HL-60 (cell line): ENCODE measurements around the gene ZCCHC24.

Source experiments
- DNase-seq, 2 experiments: peaks; one replicate each; pipeline ENCODE4 v3.0.0-alpha.2; 2010 to 2020; ENCODE audit warnings: low read depth in 1 of 2, low spot score in 1 of 2
- H3K27ac ChIP-seq: fragments of 250-450 bp; sonication (Bioruptor Pico); replicated peaks from 2 replicates; pipeline ENCODE4 v1.5.1; 2020; ENCODE audit warnings: mild to moderate bottlenecking, moderate library complexity
- H3K27me3 ChIP-seq: fragments of 250-450 bp; sonication (Bioruptor Pico); 2 replicates; pipeline ENCODE4 v1.5.1; 2021; ENCODE audit warnings: mild to moderate bottlenecking, moderate library complexity; ENCODE audit not compliant: insufficient read depth, poor library complexity, severe bottlenecking
- H3K4me3 ChIP-seq: replicated peaks from 2 replicates; pipeline ENCODE4 v1.5.1; 2011; ENCODE audit warnings: mild to moderate bottlenecking, control low read depth, low read length; ENCODE audit not compliant: insufficient read depth
- CTCF ChIP-seq: IDR thresholded peaks from one replicate; pipeline ENCODE4 v1.5.1; 2011; ENCODE audit warnings: low read length, control low read depth, inconsistent platforms; ENCODE audit not compliant: insufficient read depth
- GABPA ChIP-seq: IDR thresholded peaks from 2 replicates; pipeline ENCODE4 v1.6.1; 2012; ENCODE audit warnings: low read depth
- POLR2AphosphoS5 ChIP-seq: IDR thresholded peaks from 2 replicates; pipeline ENCODE4 v1.6.1; 2012; ENCODE audit warnings: low read depth
- REST ChIP-seq: IDR thresholded peaks from 2 replicates; pipeline ENCODE4 v1.6.1; 2012; ENCODE audit warnings: low read depth; ENCODE audit not compliant: insufficient replicate concordance
- SPI1 ChIP-seq: IDR thresholded peaks from 2 replicates; pipeline ENCODE4 v1.6.1; 2012; ENCODE audit warnings: low read depth, mild to moderate bottlenecking, borderline replicate concordance

ZCCHC24 gene

DNA sequence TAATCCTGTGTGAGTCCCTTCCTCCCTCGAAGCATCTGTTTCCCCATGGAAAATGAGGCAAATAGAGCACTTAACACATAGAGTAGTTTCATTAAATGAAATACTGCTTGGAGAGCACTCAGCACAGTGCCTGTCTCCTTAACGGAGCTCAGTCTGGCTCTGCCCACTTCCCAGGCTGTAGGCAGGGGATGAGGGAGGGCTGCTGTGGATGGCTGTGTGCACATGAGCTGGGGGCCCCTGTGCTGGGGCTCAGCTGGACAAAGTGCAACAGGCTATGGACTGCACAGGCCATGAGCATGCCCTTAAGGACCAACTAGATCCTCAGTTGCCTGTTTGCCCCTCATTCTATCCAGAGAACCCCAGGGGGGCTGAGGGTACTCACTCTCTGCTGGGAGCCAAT lies 14.5 kb downstream of the ZCCHC24 start:
- DNase-seq, result no peak
- H3K4me3 ChIP-seq, result no peak overlapping the region
- H3K27ac ChIP-seq, result no peak overlapping the region
- no peaks in the 10 kb centered on the region for H3K27me3 ChIP-seq
- TF ChIP-seq CTCF (no peak), SPI1 (no peak), GABPA (no peak), REST (no peak), POLR2AphosphoS5 (no peak)

GRCh38 chr10:79430325-79430905 lies 15.0 kb downstream of the ZCCHC24 start:
- DNase-seq, result no peak
- H3K27me3 ChIP-seq, result no peaks in the 10 kb centered on the region
- no peak overlapping the region for H3K4me3 ChIP-seq
- H3K27ac ChIP-seq, result no peak overlapping the region
- no peak for TF ChIP-seq SPI1
- no peak for TF ChIP-seq POLR2AphosphoS5
- TF ChIP-seq GABPA, result no peak
- TF ChIP-seq REST, result no peak
- TF ChIP-seq CTCF, result no peak

DNA sequence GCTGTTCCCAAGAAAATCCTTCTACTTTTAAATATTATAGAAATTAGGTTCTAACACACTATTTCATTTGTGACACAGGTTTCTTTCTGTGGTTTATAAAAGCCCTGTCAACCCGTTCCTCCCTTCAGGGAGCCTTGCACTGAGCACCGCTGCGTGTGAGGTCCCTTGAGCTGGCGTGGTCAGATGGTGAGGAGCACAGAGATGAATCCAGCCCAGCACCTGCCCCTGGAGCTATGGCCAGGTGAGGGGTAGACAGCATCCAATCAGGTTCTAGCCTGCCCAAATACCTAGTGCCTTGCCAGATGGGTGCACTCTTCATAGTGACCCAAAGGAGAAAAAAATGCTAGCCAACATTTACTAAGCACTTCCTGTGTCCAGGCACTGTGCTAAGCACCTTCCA lies 15.7 kb downstream of the ZCCHC24 start:
- Histone ChIP-seq H3K27ac (no peak overlapping the region), H3K4me3 (no peak overlapping the region), H3K27me3 (no peaks in the 10 kb centered on the region)
- DNase-seq, result no peak
- no peak for TF ChIP-seq GABPA
- no peak for TF ChIP-seq REST
- no peak for TF ChIP-seq POLR2AphosphoS5
- TF ChIP-seq CTCF, result no peak
- TF ChIP-seq SPI1, result no peak
